Breast epithelium (tissue), 4 donors: ENCODE measurements around the gene TRIM47. TPM values are rescaled to one million over a fixed set of nuclear protein-coding genes. Genes with fewer than 3 reads are reported as not detected.

Source experiments
- DNase-seq, 2 donors: peaks; one replicate each; pipeline ENCODE4 v3.0.0-alpha.2; 2019; ENCODE audit warnings: low spot score in 2 of 2
- H3K27ac ChIP-seq, 2 donors: fragments of 200-600 bp; sonication (generic) in 1 of 2; one replicate each; pipeline ENCODE4 v1.5.1; 2016 to 2019; ENCODE audit warnings: mild to moderate bottlenecking in 1 of 2
- H3K27me3 ChIP-seq, 2 donors: fragments of 200-600 bp; sonication (generic) in 1 of 2; one replicate each; pipeline versions ENCODE4 v1.5.1 to v1.6.0; 2017 to 2019; ENCODE audit warnings: control low read depth in 1 of 2, mild to moderate bottlenecking in 1 of 2
- H3K36me3 ChIP-seq: fragments of 200-600 bp; one replicate; pipeline ENCODE4 v1.5.1; 2019
- H3K4me1 ChIP-seq, 2 donors: fragments of 200-600 bp; sonication (generic); one replicate each; pipeline ENCODE4 v1.5.1; 2016 to 2019; ENCODE audit warnings: control low read depth in 1 of 2
- H3K4me3 ChIP-seq, 3 donors: fragments of 200-600 bp; sonication (generic); 1 replicate in 2 of 3; 2 replicates in 1 of 3; pipeline ENCODE4 v1.5.1; 2016 to 2019; ENCODE audit warnings: mild to moderate bottlenecking in 3 of 3, moderate library complexity in 2 of 3
- H3K9me3 ChIP-seq, 2 donors: fragments of 200-600 bp; sonication (generic) in 1 of 2; one replicate each; pipeline ENCODE4 v1.5.1; 2016 to 2019; ENCODE audit warnings: control low read depth in 1 of 2
- CTCF ChIP-seq, 3 donors: fragments of 450-650 bp; IDR thresholded peaks; one replicate each; pipeline ENCODE4 v1.5.1; 2016 to 2017; ENCODE audit warnings: antibody characterized with exemption in 3 of 3, mild to moderate bottlenecking in 3 of 3, moderate library complexity in 3 of 3
- POLR2A ChIP-seq: fragments of 450-650 bp; IDR thresholded peaks from one replicate; pipeline ENCODE4 v1.6.1; 2016; ENCODE audit warnings: antibody characterized with exemption, mild to moderate bottlenecking, moderate library complexity
- POLR2AphosphoS5 ChIP-seq, 3 donors: sonication (generic); formaldehyde crosslinking; IDR thresholded peaks; one replicate each; pipeline ENCODE4 v1.6.1; 2017; ENCODE audit warnings: antibody characterized with exemption in 3 of 3
- intact Hi-C: fragments of 100-400 bp; cut with DNase I; formaldehyde crosslinking; loops from one replicate; pipeline ENCODE4 v1.15.1; 2023; ENCODE audit warnings: low total_unique reads
- total RNA-seq, 3 donors: library from RNA; depleted of rRNA; stranded (reverse); fragments of >200 nt; gene quantifications; one replicate each; pipeline ENCODE4 v1.1.0, GENCODE V29; 2016

TRIM47 gene
- total RNA-seq, 3 donors from 2014 or later: 15.4 to 26.1 (median 23.3) TPM

GRCh38 chr17:75825748-75826370, 52.5 kb downstream of the TRIM47 start:
- intact Hi-C loops: no loop called here

GRCh38 chr17:75825149-75825552, 53.2 kb downstream of the TRIM47 start:
- no peak for DNase-seq
- intact Hi-C loops: no loop called here
- H3K36me3 ChIP-seq: peaks cover 3% of the 10 kb centered on the region
- H3K4me1 ChIP-seq: peaks cover 7 to 43% of the 10 kb centered on the region in 2 donors
- H3K27ac ChIP-seq: peak overlapping the region; percentile 40 to 54
- no peaks in the 10 kb centered on the region for H3K9me3 ChIP-seq
- no peaks in the 10 kb centered on the region for H3K27me3 ChIP-seq
- TF ChIP-seq POLR2AphosphoS5 (IDR thresholded peaks at IDR 0.05) (no peak), POLR2A (no peak), CTCF (IDR thresholded peaks at IDR 0.05) (no peak)
- H3K4me3 ChIP-seq: no peak overlapping the region

More at GRCh38 chr17:75825748-75826370, 52.5 kb downstream of the TRIM47 start:
- TF ChIP-seq CTCF (IDR thresholded peaks at IDR 0.05): no peak
- no peak for TF ChIP-seq POLR2AphosphoS5 (IDR thresholded peaks at IDR 0.05)
- TF ChIP-seq POLR2A: no peak
- Histone ChIP-seq H3K36me3 (no peaks in the 10 kb centered on the region), H3K27ac (peak overlapping the region; percentile 34 to 54), H3K9me3 (no peaks in the 10 kb centered on the region), H3K27me3 (no peaks in the 10 kb centered on the region), H3K4me3 (no peak overlapping the region), H3K4me1 (peaks cover 7 to 43% of the 10 kb centered on the region in 2 donors)
- DNase-seq: no peak

- Histone ChIP-seq H3K27me3 (no peaks in the 10 kb centered on the region), H3K4me3 (no peak overlapping the region), H3K36me3 (peaks cover 8% of the 10 kb centered on the region), H3K9me3 (no peaks in the 10 kb centered on the region), H3K4me1 (peaks cover 7 to 43% of the 10 kb centered on the region in 2 donors), H3K27ac (peak overlapping the region; percentile 40 to 54)
- no peak for DNase-seq
- TF ChIP-seq POLR2AphosphoS5 (IDR thresholded peaks at IDR 0.05) (no peak), POLR2A (no peak), CTCF (IDR thresholded peaks at IDR 0.05) (no peak)
- intact Hi-C loops: no loop called here
Measured at GRCh38 chr17:75824666-75825065, 53.7 kb downstream of the TRIM47 start.

Other genes with a start within 250 kb of the TRIM47 start
- 1 to 10 TPM in 1 of 3 donors, under 1 TPM in 2; 0.29 to 2.6 (median 0.48) TPM for gene SMIM5, start 245.1 kb downstream of the TRIM47 start, total RNA-seq
- 10 to 100 TPM; 10.7 to 22.8 (median 14.1) TPM for gene RECQL5, start 211.4 kb downstream of the TRIM47 start, total RNA-seq
- 10 to 100 TPM; 68.3 to 89.5 (median 86.1) TPM for gene SAP30BP, start 211.2 kb downstream of the TRIM47 start, total RNA-seq
- 100 to 1,000 TPM in 1 of 3 donors, 10 to 100 TPM in 1, 1 to 10 TPM in 1; 9.8 to 125 (median 67.2) TPM for gene ITGB4, start 157.1 kb downstream of the TRIM47 start, total RNA-seq
- gene GALK1, start 113.4 kb downstream of the TRIM47 start, total RNA-seq: 10 to 100 TPM; 21.9 to 32.1 (median 24.9) TPM
- 10 to 100 TPM; 18.7 to 43.3 (median 28.5) TPM for gene UNK, start 93.8 kb downstream of the TRIM47 start, total RNA-seq
- gene UNC13D, start 34.2 kb downstream of the TRIM47 start, total RNA-seq: 10 to 100 TPM in 1 of 3 donors, 1 to 10 TPM in 2; 5.6 to 15.5 (median 8.5) TPM
- gene WBP2, start 23.2 kb downstream of the TRIM47 start, total RNA-seq: 10 to 100 TPM; 44.9 to 63.2 (median 62.9) TPM
- 10 to 100 TPM; 16.7 to 28.8 (median 23.3) TPM for gene TRIM65, start 18.4 kb upstream of the TRIM47 start, total RNA-seq
- 10 to 100 TPM; 29.4 to 39.0 (median 36.6) TPM for gene MRPL38, start 26.3 kb upstream of the TRIM47 start, total RNA-seq
- gene FBF1, start 62.5 kb upstream of the TRIM47 start, total RNA-seq: 10 to 100 TPM in 2 of 3 donors, 1 to 10 TPM in 1; 7.7 to 18.7 (median 17.7) TPM
- 100 to 1,000 TPM in 1 of 3 donors, 10 to 100 TPM in 2; 55.1 to 147 (median 55.3) TPM for gene ACOX1, start 100.6 kb upstream of the TRIM47 start, total RNA-seq
- gene TEN1, start 100.7 kb upstream of the TRIM47 start, total RNA-seq: 10 to 100 TPM; 16.7 to 30.2 (median 26.8) TPM
- gene CDK3, start 122.3 kb upstream of the TRIM47 start, total RNA-seq: 10 to 100 TPM in 1 of 3 donors, 1 to 10 TPM in 2; 6.6 to 13.0 (median 9.5) TPM
- gene EVPL, start 148.7 kb upstream of the TRIM47 start, total RNA-seq: 1 to 10 TPM; 1.6 to 8.0 (median 3.9) TPM
- 10 to 100 TPM; 41.3 to 49.6 (median 48.3) TPM for gene SRP68, start 193.9 kb upstream of the TRIM47 start, total RNA-seq
- not detected for gene GALR2, start 196.2 kb upstream of the TRIM47 start, total RNA-seq
- gene ZACN, start 200.6 kb upstream of the TRIM47 start, total RNA-seq: not detected
- gene EXOC7, start 225.2 kb upstream of the TRIM47 start, total RNA-seq: 100 to 1,000 TPM in 1 of 3 donors, 10 to 100 TPM in 2; 91.4 to 103 (median 93.9) TPM